HEK293T (cell line): ENCODE results near the gene PARVB.

ENCODE experiments used
- ARNT ChIP-seq: fragments of 450-650 bp; IDR thresholded peaks from 2 replicates; pipeline ENCODE4 v1.6.1; 2017; ENCODE audit warnings: mild to moderate bottlenecking
- BHLHE40 ChIP-seq: fragments of 450-650 bp; IDR thresholded peaks from 2 replicates; pipeline ENCODE4 v1.6.1; 2016; ENCODE audit warnings: mild to moderate bottlenecking, moderate library complexity, borderline replicate concordance
- FOXK2 ChIP-seq: fragments of 450-650 bp; IDR thresholded peaks from 2 replicates; pipeline ENCODE4 v1.6.1; 2016; ENCODE audit warnings: mild to moderate bottlenecking
- FOXM1 ChIP-seq: fragments of 450-650 bp; IDR thresholded peaks from 2 replicates; pipeline ENCODE4 v1.6.1; 2017; ENCODE audit warnings: mild to moderate bottlenecking, borderline replicate concordance
- HDGF ChIP-seq: fragments of 450-650 bp; IDR thresholded peaks from 2 replicates; pipeline ENCODE4 v1.6.1; 2017; ENCODE audit warnings: antibody characterized with exemption, borderline replicate concordance

DNA sequence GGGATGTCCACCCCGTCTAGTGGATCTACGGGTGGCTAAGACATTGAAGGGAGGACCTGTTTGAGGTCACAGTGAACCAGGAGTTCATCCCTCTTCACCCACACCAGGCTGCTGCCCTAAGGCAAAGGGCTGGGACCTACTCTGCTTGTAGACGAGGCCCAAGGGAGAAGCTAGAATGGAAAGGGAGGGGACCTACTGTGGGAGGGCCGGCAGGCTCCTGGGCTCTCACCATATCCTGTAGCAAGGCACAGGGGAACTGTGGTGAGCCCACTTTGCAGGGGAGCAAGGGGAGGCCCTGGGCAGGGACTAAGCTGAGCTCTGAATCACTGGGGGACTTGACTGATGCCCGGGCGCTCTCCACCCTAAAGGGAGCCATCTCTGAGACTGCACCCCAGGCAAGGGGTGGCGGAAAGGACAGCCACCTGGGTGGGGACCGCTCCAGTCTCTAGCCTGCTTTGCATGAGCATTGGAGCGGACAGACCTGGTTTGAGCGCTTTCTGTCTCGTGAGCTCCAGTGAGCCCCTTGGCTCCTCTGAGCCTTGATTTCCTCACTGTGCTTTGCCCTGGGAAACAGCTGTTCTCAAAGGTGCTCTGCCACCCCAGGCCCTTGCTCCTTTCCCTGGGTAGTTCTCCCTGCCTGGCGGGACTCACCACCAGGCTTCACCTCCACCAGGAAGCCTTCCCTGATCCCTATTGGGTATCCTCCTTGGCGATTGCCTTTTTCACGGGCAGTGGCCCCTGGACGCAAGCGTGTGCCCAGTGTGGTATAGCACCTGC lies 180.8 kb downstream of the PARVB start:
- TF ChIP-seq FOXK2 = no peak
- TF ChIP-seq FOXM1 = no peak
- no peak for TF ChIP-seq HDGF
- no peak for TF ChIP-seq BHLHE40
- TF ChIP-seq ARNT = no peak
